ENCODE results near the gene ACAP2.

- peak in 1 of 2 experiments; percentile 15; a peak in 1 of 4 replicates for TF ChIP-seq CTCF (conservative IDR thresholded peaks at IDR 0.05; ENCODE audit: low read depth in 2 of 2)
- no peak for TF ChIP-seq JUNB (IDR thresholded peaks at IDR 0.05; ENCODE audit: unreplicated experiment)
These were observed 182.4 kb downstream of the ACAP2 start for GRCh38 chr3:195260280-195260905.
